HPDE6-E6E7 (cell line): ENCODE data around the gene MSI1.

Source experiments
- DNase-seq: peaks from one replicate; pipeline ENCODE4 v3.0.0; 2011; ENCODE audit warnings: missing footprints; ENCODE audit errors: extremely low spot score

The MSI1 gene

GRCh38 chr12:120323772-120324171, 45.2 kb downstream of the MSI1 start:
- DNase-seq = no peak

- no peak for DNase-seq
These were observed 47.4 kb downstream of the MSI1 start for GRCh38 chr12:120321382-120322202.

GRCh38 chr12:120317224-120318105, 51.5 kb downstream of the MSI1 start:
- DNase-seq = peak; percentile 99

GRCh38 chr12:120316798-120317223, 52.2 kb downstream of the MSI1 start:
- no peak for DNase-seq

GRCh38 chr12:120314220-120314619, 54.7 kb downstream of the MSI1 start:
- no peak for DNase-seq

GRCh38 chr12:120301962-120302815, 66.8 kb downstream of the MSI1 start, which contains the start of gene SIRT4:
SIRT4 (plus strand) TSS chr12:120302321; CDS start chr12:120303562, 1,241 bp downstream.
- DNase-seq = peak; percentile 97

GRCh38 chr12:120292661-120293531, 76.1 kb downstream of the MSI1 start, which contains the start of gene RNU4-1:
RNU4-1 (minus strand) TSS chr12:120293237.
- DNase-seq = no peak

- DNase-seq = no peak
These were observed 76.6 kb downstream of the MSI1 start for GRCh38 chr12:120292411-120292660.
